ENCODE data around the gene RTL9.
A peak's percentile ranks its signal among the peaks of the same experiment; 100 is the strongest.

The RTL9 gene

GRCh38 chrX:110358548-110358947 lies at the start of gene RTL9:
Gene RTL9 (plus strand): TSS chrX:110358848. CDS start chrX:110450618, 91,770 bp downstream.
- H3K36me3 Mint-ChIP-seq: no peaks in the 10 kb centered on the region
- H3K27me3 Mint-ChIP-seq: no peaks in the 10 kb centered on the region
- no peak for ATAC-seq
- H3K9me3 Mint-ChIP-seq: no peaks in the 10 kb centered on the region
- H3K4me1 Mint-ChIP-seq: no peaks in the 10 kb centered on the region
- H3K4me3 Mint-ChIP-seq: no peak within 1 kb of the TSS
- H3K27ac Mint-ChIP-seq: no peak within 1 kb of the TSS

- H3K9me3 Mint-ChIP-seq: no peaks in the 10 kb centered on the region
- no peak overlapping the region for H3K27ac Mint-ChIP-seq
- no peak overlapping the region for H3K4me3 Mint-ChIP-seq
- peaks cover 21% of the 10 kb centered on the region for H3K4me1 Mint-ChIP-seq
- H3K27me3 Mint-ChIP-seq: no peaks in the 10 kb centered on the region
- no peak for ATAC-seq
- no peaks in the 10 kb centered on the region for H3K36me3 Mint-ChIP-seq
Measured at GRCh38 chrX:110310000-110310790, 48.5 kb upstream of the RTL9 start.

- ATAC-seq: peak; percentile 58
- Mint-ChIP-seq H3K9me3 (no peaks in the 10 kb centered on the region), H3K4me1 (peaks cover 21% of the 10 kb centered on the region), H3K27me3 (no peaks in the 10 kb centered on the region), H3K36me3 (no peaks in the 10 kb centered on the region), H3K27ac (peak overlapping the region; percentile 19), H3K4me3 (no peak overlapping the region)
Measured at GRCh38 chrX:110310896-110311295, 47.8 kb upstream of the RTL9 start.

GRCh38 chrX:110311437-110312230 lies 47.0 kb upstream of the RTL9 start:
- no peak overlapping the region for H3K27ac Mint-ChIP-seq
- H3K9me3 Mint-ChIP-seq: no peaks in the 10 kb centered on the region
- H3K4me3 Mint-ChIP-seq: no peak overlapping the region
- peaks cover 24% of the 10 kb centered on the region for H3K4me1 Mint-ChIP-seq
- ATAC-seq: no peak
- no peaks in the 10 kb centered on the region for H3K27me3 Mint-ChIP-seq
- H3K36me3 Mint-ChIP-seq: no peaks in the 10 kb centered on the region

GRCh38 chrX:110315551-110315950 lies 43.1 kb upstream of the RTL9 start:
- H3K27me3 Mint-ChIP-seq: no peaks in the 10 kb centered on the region
- peaks cover 17% of the 10 kb centered on the region for H3K4me1 Mint-ChIP-seq

GRCh38 chrX:110316351-110317060 lies 42.1 kb upstream of the RTL9 start:
- H3K27me3 Mint-ChIP-seq: no peaks in the 10 kb centered on the region
- ATAC-seq: no peak
- H3K27ac Mint-ChIP-seq: peak overlapping the region; percentile 99
- peak overlapping the region; percentile 100 for H3K4me3 Mint-ChIP-seq
- no peaks in the 10 kb centered on the region for H3K36me3 Mint-ChIP-seq
- peaks cover 8% of the 10 kb centered on the region for H3K4me1 Mint-ChIP-seq
- no peaks in the 10 kb centered on the region for H3K9me3 Mint-ChIP-seq

More at GRCh38 chrX:110315551-110315950, 43.1 kb upstream of the RTL9 start:
- no peaks in the 10 kb centered on the region for H3K36me3 Mint-ChIP-seq
- H3K9me3 Mint-ChIP-seq: no peaks in the 10 kb centered on the region
- no peak overlapping the region for H3K4me3 Mint-ChIP-seq
- no peak for ATAC-seq
- no peak overlapping the region for H3K27ac Mint-ChIP-seq

GRCh38 chrX:110317061-110317819 lies 41.4 kb upstream of the RTL9 start:
- no peaks in the 10 kb centered on the region for H3K9me3 Mint-ChIP-seq
- peak; percentile 40 for ATAC-seq

GRCh38 chrX:110317820-110318663 lies 40.6 kb upstream of the RTL9 start, which contains the start of gene AMMECR1:
Gene AMMECR1 (minus strand): TSS chrX:110318085. CDS start chrX:110318071, 14 bp downstream.
- peak within 1 kb of the TSS; percentile 99 for H3K27ac Mint-ChIP-seq
- H3K27me3 Mint-ChIP-seq: no peaks in the 10 kb centered on the region
- no peaks in the 10 kb centered on the region for H3K9me3 Mint-ChIP-seq
- peak; percentile 98 for ATAC-seq
- peaks cover 9% of the 10 kb centered on the region for H3K4me1 Mint-ChIP-seq
- H3K4me3 Mint-ChIP-seq: peak within 1 kb of the TSS; percentile 100
- no peaks in the 10 kb centered on the region for H3K36me3 Mint-ChIP-seq

More at GRCh38 chrX:110317061-110317819, 41.4 kb upstream of the RTL9 start:
- H3K27me3 Mint-ChIP-seq: no peaks in the 10 kb centered on the region
- H3K4me1 Mint-ChIP-seq: peaks cover 9% of the 10 kb centered on the region
- no peaks in the 10 kb centered on the region for H3K36me3 Mint-ChIP-seq
- H3K27ac Mint-ChIP-seq: peak overlapping the region; percentile 99
- H3K4me3 Mint-ChIP-seq: peak overlapping the region; percentile 100

GRCh38 chrX:110318664-110318968 lies 40.0 kb upstream of the RTL9 start:
- no peaks in the 10 kb centered on the region for H3K27me3 Mint-ChIP-seq
- no peaks in the 10 kb centered on the region for H3K36me3 Mint-ChIP-seq
- H3K4me3 Mint-ChIP-seq: peak overlapping the region; percentile 100
- peak overlapping the region; percentile 99 for H3K27ac Mint-ChIP-seq
- no peak for ATAC-seq
- no peaks in the 10 kb centered on the region for H3K9me3 Mint-ChIP-seq
- peaks cover 9% of the 10 kb centered on the region for H3K4me1 Mint-ChIP-seq

GRCh38 chrX:110320381-110320987 lies 38.2 kb upstream of the RTL9 start:
- H3K4me3 Mint-ChIP-seq: no peak overlapping the region
- ATAC-seq: no peak
- no peak overlapping the region for H3K27ac Mint-ChIP-seq
- no peaks in the 10 kb centered on the region for H3K27me3 Mint-ChIP-seq
- H3K36me3 Mint-ChIP-seq: no peaks in the 10 kb centered on the region
- no peaks in the 10 kb centered on the region for H3K9me3 Mint-ChIP-seq
- peaks cover 9% of the 10 kb centered on the region for H3K4me1 Mint-ChIP-seq

GRCh38 chrX:110321081-110321480 lies 37.6 kb upstream of the RTL9 start:
- H3K36me3 Mint-ChIP-seq: no peaks in the 10 kb centered on the region
- peaks cover 9% of the 10 kb centered on the region for H3K4me1 Mint-ChIP-seq
- H3K27ac Mint-ChIP-seq: no peak overlapping the region
- no peaks in the 10 kb centered on the region for H3K27me3 Mint-ChIP-seq
- peaks cover 3% of the 10 kb centered on the region for H3K9me3 Mint-ChIP-seq
- no peak for ATAC-seq
- no peak overlapping the region for H3K4me3 Mint-ChIP-seq

- ATAC-seq: no peak
- no peaks in the 10 kb centered on the region for H3K36me3 Mint-ChIP-seq
- H3K27ac Mint-ChIP-seq: no peak overlapping the region
- H3K9me3 Mint-ChIP-seq: peaks cover 3% of the 10 kb centered on the region
- no peaks in the 10 kb centered on the region for H3K27me3 Mint-ChIP-seq
- peaks cover 6% of the 10 kb centered on the region for H3K4me1 Mint-ChIP-seq
- no peak overlapping the region for H3K4me3 Mint-ChIP-seq
Measured at GRCh38 chrX:110321670-110322069, 37.0 kb upstream of the RTL9 start.

- Mint-ChIP-seq H3K4me1 (peaks cover 6% of the 10 kb centered on the region), H3K36me3 (no peaks in the 10 kb centered on the region), H3K4me3 (no peak overlapping the region), H3K27me3 (no peaks in the 10 kb centered on the region), H3K9me3 (peaks cover 3% of the 10 kb centered on the region), H3K27ac (no peak overlapping the region)
- ATAC-seq: no peak
Measured at GRCh38 chrX:110322603-110323002, 36.0 kb upstream of the RTL9 start.

- Mint-ChIP-seq H3K27ac (no peak overlapping the region), H3K4me3 (no peak overlapping the region)
- no peak for ATAC-seq
Measured at GRCh38 chrX:110326712-110327111, 31.9 kb upstream of the RTL9 start.

More at GRCh38 chrX:110326712-110327111, 31.9 kb upstream of the RTL9 start:
- peaks cover 3% of the 10 kb centered on the region for H3K9me3 Mint-ChIP-seq
- H3K4me1 Mint-ChIP-seq: peaks cover 5% of the 10 kb centered on the region
- H3K36me3 Mint-ChIP-seq: no peaks in the 10 kb centered on the region
- H3K27me3 Mint-ChIP-seq: no peaks in the 10 kb centered on the region

All from stimulated activated memory B cell treated with anti-CD40 and anti-IgM and Interleukin-4, amounts not matched to agents 10 μg/mL and 1 μg/mL and 100 μg/mL, for 72 hours (primary cell).